Caco-2 (cell line): ENCODE data around the gene SULT4A1. TPM values are rescaled to one million over a fixed set of nuclear protein-coding genes. Genes with fewer than 3 reads are reported as not detected.

Experiments
- BruUV-seq: library from RNA; stranded (reverse); fragments of 400-500 nt; replicated peaks from 2 replicates; lab custom pipeline; 2021; lab: Mats Ljungman, UMichigan
- CTCF ChIA-PET: fragments of 300-600 bp; sonication (Branson Sonifier 250); formaldehyde crosslinking; loops from one replicate; lab custom pipeline; 2022; ENCODE audit warnings: antibody characterized with exemption; lab: Charles Lee
- POLR2A ChIA-PET: fragments of 300-600 bp; sonication (Branson Sonifier 250); formaldehyde crosslinking; loops from one replicate; lab custom pipeline; 2022; ENCODE audit warnings: antibody characterized with exemption; lab: Charles Lee
- DNase-seq, 2 experiments: peaks; one replicate each; pipeline versions ENCODE4 v3.0.0 to v3.0.0-alpha.2; 2020 to 2022
- H3K27me3 ChIP-seq: replicated peaks from 2 replicates; pipeline ENCODE4 v1.6.0; 2011; ENCODE audit warnings: low read length; ENCODE audit not compliant: control insufficient read depth, insufficient read depth
- H3K36me3 ChIP-seq: 2 replicates; pipeline ENCODE4 v1.5.1; 2011; ENCODE audit warnings: low read length; ENCODE audit not compliant: control insufficient read depth, insufficient read depth
- H3K4me1 ChIP-seq: fragments of 250-450 bp; sonication (Bioruptor Pico); 2 replicates; pipeline ENCODE4 v1.5.1; 2020; ENCODE audit warnings: mild to moderate bottlenecking
- H3K4me3 ChIP-seq: 2 replicates; pipeline ENCODE4 v1.5.1; 2011; ENCODE audit warnings: low read depth, mild to moderate bottlenecking, control low read depth, low read length
- H3K9me3 ChIP-seq: fragments of 250-450 bp; sonication (Bioruptor Pico); 2 replicates; pipeline ENCODE4 v1.5.1; 2020; ENCODE audit warnings: mild to moderate bottlenecking, moderate library complexity
- H3K27ac Mint-ChIP-seq: one replicate; pipeline ENCODE4 v1.8.0; 2022; ENCODE audit warnings: mixed read lengths; ENCODE audit not compliant: unreplicated experiment
- H3K27me3 Mint-ChIP-seq: one replicate; pipeline ENCODE4 v1.8.0; 2022; ENCODE audit warnings: mixed read lengths; ENCODE audit not compliant: insufficient read depth, unreplicated experiment
- H3K36me3 Mint-ChIP-seq: one replicate; pipeline ENCODE4 v1.8.0; 2022; ENCODE audit warnings: mild to moderate bottlenecking, mixed read lengths; ENCODE audit not compliant: insufficient read depth, unreplicated experiment
- H3K4me1 Mint-ChIP-seq: one replicate; pipeline ENCODE4 v1.8.0; 2022; ENCODE audit warnings: low read depth, mixed read lengths; ENCODE audit not compliant: unreplicated experiment
- H3K4me3 Mint-ChIP-seq: one replicate; pipeline ENCODE4 v1.8.0; 2022; ENCODE audit warnings: mild to moderate bottlenecking, moderate library complexity, mixed read lengths; ENCODE audit not compliant: unreplicated experiment
- H3K9me3 Mint-ChIP-seq: one replicate; pipeline ENCODE4 v1.8.0; 2022; ENCODE audit warnings: mixed read lengths; ENCODE audit not compliant: unreplicated experiment
- intact Hi-C: fragments of 100-400 bp; cut with micrococcal nuclease; formaldehyde crosslinking; loops from one replicate; pipeline ENCODE4 v1.10.0; 2022; ENCODE audit not compliant: unreplicated experiment
- total RNA-seq: library from RNA; stranded (reverse); gene quantifications from 2 replicates; pipeline ENCODE4 v1.2.3, GENCODE V29; 2022
- TF ChIP-seq, protein P1 (sequence below), 2 experiments: fragments of 200-600 bp in 1 of 2; IDR thresholded peaks; 1 replicate in 1 of 2; 2 replicates in 1 of 2; pipeline versions ENCODE4 v1.5.1 to v1.8.0; 2011 to 2022; ENCODE audit warnings: antibody characterized with exemption in 1 of 2, control low read depth in 1 of 2, inconsistent platforms in 1 of 2, low read depth in 1 of 2, low read length in 1 of 2, mild to moderate bottlenecking in 1 of 2, moderate library complexity in 1 of 2; ENCODE audit not compliant: insufficient read depth in 1 of 2, severe bottlenecking in 1 of 2, unreplicated experiment in 1 of 2

SULT4A1 gene
- total RNA-seq, 1 experiment from 2014 or later = not detected

DNA sequence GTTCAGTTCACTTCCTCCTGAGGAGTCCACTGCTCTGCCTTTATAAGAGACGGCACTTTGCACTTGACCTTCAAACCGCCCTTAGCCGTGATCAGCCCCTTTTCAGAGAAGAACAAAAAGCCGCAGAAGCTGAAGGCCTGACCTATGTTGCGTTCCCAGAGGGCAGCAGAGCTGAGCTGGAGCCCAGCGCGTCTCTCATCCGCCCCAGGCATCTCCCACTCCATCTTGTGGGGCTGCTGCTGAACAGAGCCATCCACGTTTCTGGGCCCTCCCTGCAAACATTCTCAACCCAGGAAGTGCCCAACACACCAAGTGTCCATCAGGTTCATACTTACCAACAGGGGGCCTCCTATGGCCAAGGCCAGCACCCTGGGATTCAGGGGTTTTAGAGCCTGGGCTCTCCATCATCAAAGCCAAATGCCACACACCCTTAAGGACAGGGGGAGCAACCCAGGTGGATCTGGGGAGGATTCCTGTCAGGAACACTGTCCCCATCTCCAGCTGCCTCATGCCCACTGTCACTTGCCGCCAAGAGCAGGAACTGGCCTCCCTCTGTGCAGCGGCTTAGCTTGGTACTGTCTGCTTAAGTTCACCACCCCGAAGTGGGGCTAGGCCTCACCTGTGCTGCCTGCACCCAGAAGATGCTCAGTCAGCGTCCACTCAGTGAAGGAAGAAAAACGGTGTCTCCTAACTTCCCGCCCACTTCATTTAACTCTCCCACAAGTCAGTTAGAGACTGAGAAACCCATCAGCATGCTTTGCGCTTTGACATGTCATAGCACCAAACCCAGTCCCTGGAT is 34.2 kb downstream of the SULT4A1 start:
- intact Hi-C loops = loop anchor here (10.0 kb wide), 1 partner anchor 443 kb away; no protein-coding TSS in a partner anchor

DNA sequence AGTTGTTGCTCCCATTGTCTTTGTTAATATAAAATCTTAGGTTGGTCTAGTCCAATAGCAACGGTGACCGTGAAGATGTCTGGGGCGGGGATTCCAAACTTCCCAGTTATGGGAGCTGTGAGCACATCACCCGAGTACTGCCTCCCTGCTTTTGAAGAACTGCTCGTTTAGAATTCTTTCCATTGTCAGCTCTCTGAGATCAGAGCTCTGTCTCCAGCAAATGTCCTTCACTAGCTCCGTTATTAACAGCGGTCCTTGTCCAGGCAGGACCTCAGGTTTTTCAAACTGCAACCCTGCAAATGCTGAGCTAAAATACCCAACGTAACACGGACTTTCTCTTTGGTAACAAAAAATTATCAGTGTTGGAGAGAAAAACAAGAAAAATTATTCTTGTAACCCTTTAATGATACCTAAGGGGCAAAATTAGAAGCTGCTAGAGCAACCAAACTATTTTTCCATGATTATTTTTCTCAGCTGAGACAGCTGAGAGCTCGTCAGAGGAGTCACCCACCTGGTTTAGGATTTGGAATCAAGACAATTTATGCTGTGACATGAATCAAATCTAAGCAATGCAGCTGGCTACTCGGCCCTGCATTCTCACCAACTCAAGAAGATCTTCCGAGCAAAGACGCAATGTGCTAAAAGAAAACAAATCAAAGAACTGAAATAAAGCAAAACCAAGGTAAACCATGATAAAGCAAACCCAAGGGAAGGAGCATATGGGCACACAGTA is 35.1 kb downstream of the SULT4A1 start:
- peaks cover 8% of the 10 kb centered on the region; the same call in 1 of the 2 replicates for H3K4me1 ChIP-seq
- H3K36me3 ChIP-seq = no peaks in the 10 kb centered on the region
- peaks cover 25% of the 10 kb centered on the region for H3K27me3 Mint-ChIP-seq
- no peaks in the 10 kb centered on the region for H3K9me3 ChIP-seq
- H3K4me1 Mint-ChIP-seq = no peaks in the 10 kb centered on the region
- DNase-seq = no peak
- H3K27ac Mint-ChIP-seq = no peak overlapping the region
- H3K4me3 ChIP-seq = no peak overlapping the region
- BruUV-seq = no TSS peak
- intact Hi-C loops = loop anchor here (10.0 kb wide), 1 partner anchor 442 kb away; no protein-coding TSS in a partner anchor
- H3K9me3 Mint-ChIP-seq = no peaks in the 10 kb centered on the region
- no peaks in the 10 kb centered on the region; the same call in 1 of the 2 replicates for H3K27me3 ChIP-seq
- ChIA-PET CTCF (interaction anchor here (0.7 to 1.0 kb wide), 2 partner anchors 110 to 119 kb away, joined by 3 to 5 read pairs; no protein-coding TSS in a partner anchor), POLR2A (interaction anchor here (0.6 kb wide), 1 partner anchor 15 kb away, joined by 5 read pairs; the partner anchor contains the start of gene EFCAB6)
- no peak overlapping the region for H3K4me3 Mint-ChIP-seq
- TF ChIP-seq, protein P1, sequence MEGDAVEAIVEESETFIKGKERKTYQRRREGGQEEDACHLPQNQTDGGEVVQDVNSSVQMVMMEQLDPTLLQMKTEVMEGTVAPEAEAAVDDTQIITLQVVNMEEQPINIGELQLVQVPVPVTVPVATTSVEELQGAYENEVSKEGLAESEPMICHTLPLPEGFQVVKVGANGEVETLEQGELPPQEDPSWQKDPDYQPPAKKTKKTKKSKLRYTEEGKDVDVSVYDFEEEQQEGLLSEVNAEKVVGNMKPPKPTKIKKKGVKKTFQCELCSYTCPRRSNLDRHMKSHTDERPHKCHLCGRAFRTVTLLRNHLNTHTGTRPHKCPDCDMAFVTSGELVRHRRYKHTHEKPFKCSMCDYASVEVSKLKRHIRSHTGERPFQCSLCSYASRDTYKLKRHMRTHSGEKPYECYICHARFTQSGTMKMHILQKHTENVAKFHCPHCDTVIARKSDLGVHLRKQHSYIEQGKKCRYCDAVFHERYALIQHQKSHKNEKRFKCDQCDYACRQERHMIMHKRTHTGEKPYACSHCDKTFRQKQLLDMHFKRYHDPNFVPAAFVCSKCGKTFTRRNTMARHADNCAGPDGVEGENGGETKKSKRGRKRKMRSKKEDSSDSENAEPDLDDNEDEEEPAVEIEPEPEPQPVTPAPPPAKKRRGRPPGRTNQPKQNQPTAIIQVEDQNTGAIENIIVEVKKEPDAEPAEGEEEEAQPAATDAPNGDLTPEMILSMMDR (IDR thresholded peaks at IDR 0.05; ENCODE audit: insufficient read depth in 1 of 2, low read depth in 1 of 2, low read length in 1 of 2, severe bottlenecking in 1 of 2, unreplicated experiment in 1 of 2) = no peak
- H3K36me3 Mint-ChIP-seq = no peaks in the 10 kb centered on the region

More for the DNA sequence above, 34.2 kb downstream of the SULT4A1 start:
- no TSS peak for BruUV-seq
- Mint-ChIP-seq H3K36me3 (no peaks in the 10 kb centered on the region), H3K4me1 (no peaks in the 10 kb centered on the region), H3K9me3 (no peaks in the 10 kb centered on the region), H3K4me3 (no peak overlapping the region), H3K27ac (no peak overlapping the region), H3K27me3 (peaks cover 28% of the 10 kb centered on the region)
- H3K4me1 ChIP-seq = peaks cover 8% of the 10 kb centered on the region; the same call in 1 of the 2 replicates
- DNase-seq = no peak
- CTCF ChIA-PET = interaction anchor here (0.6 to 0.7 kb wide), 2 partner anchors 109 to 599 kb away, joined by 3 read pairs; no protein-coding TSS in a partner anchor
- no peak overlapping the region for H3K4me3 ChIP-seq
- H3K36me3 ChIP-seq = no peaks in the 10 kb centered on the region
- POLR2A ChIA-PET = no interaction called here
- H3K9me3 ChIP-seq = no peaks in the 10 kb centered on the region
- H3K27me3 ChIP-seq = no peaks in the 10 kb centered on the region; the same call in 1 of the 2 replicates
- TF ChIP-seq, protein P1 (IDR thresholded peaks at IDR 0.05; ENCODE audit: insufficient read depth in 1 of 2, low read depth in 1 of 2, low read length in 1 of 2, severe bottlenecking in 1 of 2, unreplicated experiment in 1 of 2) = no peak
